K562 treated with DMSO at 1 percent for 12 hours (cell line): ENCODE measurements around the gene ZDHHC14. TPM values are rescaled to one million over a fixed set of nuclear protein-coding genes. Genes with fewer than 3 reads are reported as not detected.

Experiments used
- total RNA-seq: library from RNA; unstranded; fragments of 300-600 nt; gene quantifications from 2 replicates; pipeline ENCODE4 v1.2.3, GENCODE V29; 2022; ENCODE audit not compliant: insufficient read depth

The ZDHHC14 gene
- total RNA-seq: 21.2 and 34.7 TPM in 2 replicates

GRCh38 chr6:157380779-157381561, at the start of gene ZDHHC14:
ZDHHC14 (plus strand) TSS chr6:157381190.

Other genes starting within 250 kb of the ZDHHC14 start
- gene TMEM242, start 57.7 kb upstream of the ZDHHC14 start, total RNA-seq: 4.8 and 9.9 TPM in 2 replicates